NCI-H526 (cell line): ENCODE results near the gene GUCD1.
"Not testable (repeated sequence)": the region's sequence is repeated elsewhere in the genome, so short reads cannot be mapped to it uniquely, and the experiment has no call there.

Experiments
- DNase-seq, 2 experiments: peaks; one replicate each; lab custom pipeline; 2025; lab: John Stamatoyannopoulos, UW

Gene GUCD1

GRCh38 chr22:24554313-24555164, at the start of gene GUCD1:
Gene GUCD1 (minus strand): TSS chr22:24555138. CDS start chr22:24554991, 147 bp downstream.
- peak in 1 of 2 experiments; percentile 33 for DNase-seq

DNA sequence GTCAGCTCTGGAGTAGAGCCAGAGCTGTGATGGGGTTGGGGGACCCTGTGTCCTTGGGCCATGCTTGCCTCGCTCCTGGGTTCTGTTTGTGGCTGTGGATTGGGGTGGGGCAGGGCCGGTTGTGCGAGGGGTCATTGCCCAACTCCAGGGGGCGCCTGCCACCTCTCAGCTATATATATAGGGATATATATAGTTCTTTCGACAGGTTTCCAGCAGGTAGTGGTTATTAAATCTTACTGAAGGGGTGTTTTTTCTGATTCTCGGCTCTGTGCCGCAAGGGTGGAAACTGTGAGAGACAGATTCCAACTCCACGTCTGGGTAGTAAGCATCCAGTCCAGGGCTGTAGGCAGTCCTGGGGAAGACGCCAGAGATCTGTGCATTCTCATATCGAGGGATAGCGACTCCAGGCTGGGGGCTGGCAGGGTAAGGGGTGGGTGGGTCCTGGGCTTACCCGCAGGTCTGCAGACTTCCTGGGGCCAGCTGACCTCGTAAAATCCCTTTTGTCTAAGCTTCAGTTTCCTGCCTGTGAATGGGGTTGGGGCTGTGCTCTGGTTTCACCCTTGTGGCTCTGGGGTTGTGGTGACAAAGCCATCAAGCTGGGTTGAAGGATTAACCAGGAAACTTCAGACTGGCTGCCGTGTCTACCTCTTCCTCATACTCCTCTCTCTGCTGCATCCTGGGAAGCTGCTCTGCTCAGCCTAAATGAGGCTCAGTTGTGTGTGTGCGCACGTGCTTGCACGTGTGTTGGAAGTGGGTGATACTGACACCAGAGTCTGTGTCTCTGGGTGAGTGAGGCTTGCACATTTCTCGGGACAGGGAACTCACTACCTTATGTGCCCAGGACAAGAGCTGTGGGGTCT, 49.1 kb upstream of the GUCD1 start:
- not testable (repeated sequence) for DNase-seq

DNA sequence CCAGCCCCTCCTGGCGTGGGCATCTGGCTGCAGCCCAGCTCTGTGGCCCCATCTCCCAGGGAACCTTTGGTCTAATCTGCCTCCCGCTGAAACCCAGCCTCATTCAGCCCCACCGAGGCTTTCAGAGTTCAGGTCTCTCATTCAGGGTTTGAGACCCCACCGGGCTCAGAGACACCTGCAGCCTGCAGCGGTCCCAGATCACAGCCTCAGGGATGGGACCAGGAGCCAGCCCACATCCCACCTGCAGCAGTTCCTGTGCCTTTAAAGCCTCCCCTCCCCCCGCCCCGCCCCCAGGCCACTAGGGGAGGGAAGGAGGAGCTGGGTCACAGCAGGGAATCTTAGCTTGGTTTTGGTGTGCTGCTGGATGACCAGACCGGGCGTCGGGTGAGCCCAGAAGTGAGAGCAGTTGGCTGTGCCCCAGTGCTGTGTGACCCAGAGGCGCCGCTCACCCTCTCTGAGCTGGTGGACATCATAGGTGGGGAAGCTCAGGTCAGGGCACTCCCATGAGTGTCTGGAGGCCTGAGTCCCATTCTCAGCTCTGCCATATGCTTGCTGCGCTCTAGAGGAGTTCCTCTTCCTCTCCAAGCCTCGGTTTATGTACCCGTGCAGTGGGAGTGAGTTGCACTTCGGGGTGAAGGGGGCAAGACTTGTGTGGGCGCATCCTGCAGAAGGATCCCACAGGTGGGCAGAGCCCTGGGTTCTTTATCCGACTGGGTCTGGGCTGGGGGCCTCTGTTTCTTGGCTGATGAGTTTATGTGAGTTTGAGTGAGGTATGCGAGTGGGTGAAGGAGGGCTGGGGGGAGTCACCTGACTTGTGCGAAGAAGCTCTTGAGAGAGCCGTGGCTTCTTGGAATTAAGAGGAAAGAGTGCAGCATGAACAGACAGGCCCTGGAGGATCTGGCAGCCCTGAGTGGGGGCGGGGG, 48.2 kb upstream of the GUCD1 start, which contains the start of gene GGT1:
GGT1 (plus strand) TSS at position 347 of the 923 bp plus-strand sequence. CDS start 7,889 bp downstream, outside the sequence.
- DNase-seq: not testable (repeated sequence)

GRCh38 chr22:24602105-24602749, 47.3 kb upstream of the GUCD1 start:
- not testable (repeated sequence) for DNase-seq

GRCh38 chr22:24601217-24602104, 46.5 kb upstream of the GUCD1 start:
- no peak for DNase-seq

DNA sequence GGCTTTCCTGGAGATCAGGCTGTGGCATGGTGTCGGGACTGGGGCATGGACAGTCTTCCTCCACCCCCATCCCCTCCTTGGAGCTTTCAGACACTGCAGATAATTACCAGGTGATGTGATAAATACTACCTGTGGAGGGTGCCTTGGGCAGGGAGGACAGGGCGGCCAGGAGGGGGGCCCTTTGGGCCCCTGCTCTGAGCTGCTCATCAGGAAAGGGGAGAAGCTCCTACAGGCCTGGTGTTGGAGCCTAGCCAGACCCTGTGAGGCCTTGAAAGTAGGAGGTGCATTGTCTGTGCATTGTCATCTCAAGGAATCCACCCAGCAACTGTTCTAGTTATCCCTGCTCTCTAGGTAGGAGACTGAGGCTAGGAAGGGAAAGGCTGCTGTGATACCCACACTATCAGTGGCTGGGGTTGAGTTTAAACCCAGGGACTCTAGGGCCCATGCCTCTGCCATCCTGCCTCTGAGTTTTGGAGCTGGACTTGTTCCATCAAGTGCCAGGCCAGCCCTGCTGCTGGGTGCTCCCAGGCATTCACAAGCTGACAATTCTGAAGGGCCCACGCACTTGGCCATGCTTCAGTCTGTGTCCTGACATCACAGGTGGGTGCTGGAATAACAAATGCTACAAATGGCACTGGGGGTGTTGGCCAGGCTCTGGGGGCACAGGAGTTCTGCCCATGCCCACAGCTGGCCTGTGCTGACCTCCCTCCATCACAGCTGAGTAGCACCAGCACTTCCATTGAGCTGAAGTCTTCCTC, 45.2 kb upstream of the GUCD1 start:
- not testable (repeated sequence) for DNase-seq

DNA sequence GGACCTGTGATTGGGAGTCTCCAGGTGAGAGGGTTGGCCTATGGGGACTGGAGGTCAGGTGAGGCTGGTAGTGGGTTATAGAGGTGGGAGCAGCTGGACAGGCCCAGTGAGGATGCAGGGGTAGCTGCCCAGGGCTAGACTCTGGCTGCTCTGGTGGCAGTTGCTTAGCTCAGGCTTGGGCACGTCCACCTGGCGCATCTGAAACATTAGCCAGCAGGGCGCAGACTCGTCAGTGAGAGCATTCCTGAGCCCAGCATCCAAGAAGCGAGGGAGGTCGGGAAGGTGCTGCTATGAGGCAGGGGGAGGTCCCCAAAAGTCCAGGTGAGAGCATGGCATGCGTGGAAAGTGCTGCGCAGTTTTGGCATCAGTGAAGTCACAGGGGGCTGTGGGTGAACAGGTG, 44.6 kb upstream of the GUCD1 start:
- DNase-seq: no peak

DNA sequence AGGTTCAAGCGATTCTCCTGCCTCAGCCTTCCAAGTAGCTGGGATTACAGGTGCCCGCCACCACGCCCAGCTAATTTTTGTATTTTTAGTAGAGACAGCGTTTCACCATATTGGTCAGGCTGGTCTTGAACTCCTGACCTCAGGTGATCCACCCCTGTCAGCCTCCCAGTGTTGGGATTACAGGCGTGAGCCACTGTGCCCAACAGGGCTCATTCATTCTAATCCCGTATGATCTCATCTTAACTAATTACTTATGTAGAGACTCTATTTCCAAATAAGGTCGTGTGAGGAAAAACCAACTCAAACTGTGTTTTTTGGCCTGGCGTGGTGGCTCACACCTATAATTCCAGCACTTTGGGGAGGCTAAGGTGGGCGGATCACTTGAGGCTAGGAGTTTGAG, 42.1 kb upstream of the GUCD1 start:
- DNase-seq: not testable (repeated sequence)

DNA sequence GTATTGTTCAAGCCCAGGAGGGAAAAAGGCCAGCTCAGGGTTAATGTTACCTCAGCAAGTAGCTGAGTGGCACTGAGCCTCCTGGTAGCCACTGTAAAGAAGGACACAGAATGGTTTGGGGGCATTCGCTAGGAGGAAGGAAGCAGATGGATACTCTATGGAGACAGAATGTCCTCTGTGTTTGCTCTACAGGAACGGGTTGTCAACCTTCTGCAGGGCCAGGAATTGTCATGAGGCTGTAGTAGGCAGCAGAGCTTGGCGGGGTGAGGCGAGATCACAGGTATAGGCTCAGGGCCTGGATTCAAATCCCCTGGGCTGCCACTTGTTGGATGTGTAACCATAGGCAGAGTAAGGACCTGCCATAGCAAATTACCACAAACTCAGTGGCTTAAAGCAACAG, 40.9 kb upstream of the GUCD1 start:
- no peak for DNase-seq

GRCh38 chr22:24595228-24595627, 40.3 kb upstream of the GUCD1 start:
- DNase-seq: no peak

- no peak for DNase-seq
These were observed 39.7 kb upstream of the GUCD1 start for GRCh38 chr22:24594569-24595120.

DNA sequence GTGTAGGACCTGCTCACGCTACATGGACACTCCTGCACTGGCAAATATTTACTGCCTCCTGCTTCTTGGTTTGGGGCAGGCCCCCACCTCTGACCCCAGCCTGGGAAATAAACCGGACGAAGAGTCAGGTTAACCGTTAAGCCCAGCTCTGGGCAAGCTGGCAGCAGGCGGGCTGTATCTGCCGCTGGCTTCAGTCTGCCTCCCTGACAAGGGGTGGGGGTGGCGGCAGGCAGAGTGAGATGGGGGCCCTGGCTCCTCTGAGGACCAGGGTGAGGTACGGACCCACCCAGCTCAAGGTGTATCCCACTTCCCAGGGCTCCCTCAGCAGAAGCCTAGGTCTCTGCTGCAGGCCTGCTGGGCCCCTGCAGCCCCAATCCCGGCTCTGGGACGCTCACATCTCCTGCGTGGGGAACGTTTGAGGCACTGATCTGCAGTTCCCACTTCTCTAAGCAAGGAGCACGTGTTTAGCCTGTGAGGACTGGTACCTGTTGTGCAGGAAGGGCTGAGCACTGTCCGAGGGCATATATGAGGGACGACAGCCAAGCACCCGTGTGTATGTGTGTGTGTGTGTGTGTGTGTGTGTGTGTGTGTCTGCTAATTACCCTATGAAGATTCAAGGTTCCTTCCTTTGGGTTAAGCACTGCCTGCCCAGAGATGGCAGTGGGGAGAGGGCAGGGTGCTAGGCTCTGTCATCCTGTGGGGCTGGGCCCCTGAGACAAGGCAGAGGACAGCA, 39.1 kb upstream of the GUCD1 start:
- no peak for DNase-seq

DNA sequence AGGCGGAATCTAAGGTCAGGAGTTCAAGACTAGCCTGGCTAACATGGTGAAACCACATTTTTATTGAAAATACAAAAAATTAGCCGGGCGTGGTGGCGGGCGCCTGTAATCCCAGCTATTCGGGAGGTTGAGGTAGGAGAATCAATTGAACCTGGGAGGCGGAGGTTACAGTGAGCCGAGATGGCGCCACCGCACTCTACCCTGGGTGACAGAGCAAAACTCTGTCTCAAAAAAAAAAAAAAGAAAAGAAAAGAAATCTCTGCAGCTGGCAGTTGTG, 38.6 kb upstream of the GUCD1 start:
- DNase-seq: not testable (repeated sequence)

GRCh38 chr22:24592851-24593558, 38.1 kb upstream of the GUCD1 start, which contains the start of gene LRRC75B:
Gene LRRC75B (minus strand): TSS chr22:24593073. CDS start chr22:24593039, 34 bp downstream.
- peak in 1 of 2 experiments; percentile 67 for DNase-seq

- DNase-seq: no peak
These were observed 37.3 kb upstream of the GUCD1 start for GRCh38 chr22:24592058-24592850.

DNA sequence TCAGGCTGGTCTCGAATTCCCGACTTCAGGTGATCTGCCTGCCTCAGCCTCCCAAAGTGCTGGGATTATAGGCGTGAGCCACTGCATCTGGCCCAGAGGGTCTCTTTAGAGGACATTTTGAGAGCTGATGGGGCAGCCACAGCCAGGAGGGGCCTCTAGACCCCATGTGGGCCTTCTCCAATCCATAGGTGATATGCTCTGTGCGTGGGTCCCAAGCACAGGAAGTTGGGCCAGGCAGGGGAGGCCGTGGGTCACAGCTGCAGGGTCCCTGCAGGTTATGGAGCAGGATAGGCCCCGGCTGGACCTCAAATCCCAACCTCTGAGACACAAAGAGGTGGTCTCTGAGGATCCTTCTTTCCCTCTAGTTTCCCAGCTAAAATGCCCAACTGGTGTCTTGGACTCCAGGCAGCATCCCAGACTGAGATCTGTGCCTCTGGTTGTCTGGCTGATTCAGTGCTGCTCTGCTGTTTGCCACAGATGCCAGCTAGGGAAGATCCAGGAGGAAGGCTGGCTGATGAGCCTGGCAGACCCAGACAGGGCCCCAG, 36.4 kb upstream of the GUCD1 start:
- DNase-seq: no peak
